22Rv1 (cell line): ENCODE measurements around the gene MYL7.

Source experiments
- ZFX ChIP-seq: fragments of 450-650 bp; IDR thresholded peaks from 2 replicates; pipeline ENCODE4 v1.6.1; 2017; ENCODE audit warnings: antibody characterized with exemption, borderline replicate concordance
- TF ChIP-seq, protein P1 (sequence below): fragments of 450-650 bp; IDR thresholded peaks from 2 replicates; pipeline ENCODE4 v1.5.1; 2017; ENCODE audit warnings: mild to moderate bottlenecking

GRCh38 chr7:44121761-44122420, 19.2 kb downstream of the MYL7 start:
- TF ChIP-seq, protein P1, sequence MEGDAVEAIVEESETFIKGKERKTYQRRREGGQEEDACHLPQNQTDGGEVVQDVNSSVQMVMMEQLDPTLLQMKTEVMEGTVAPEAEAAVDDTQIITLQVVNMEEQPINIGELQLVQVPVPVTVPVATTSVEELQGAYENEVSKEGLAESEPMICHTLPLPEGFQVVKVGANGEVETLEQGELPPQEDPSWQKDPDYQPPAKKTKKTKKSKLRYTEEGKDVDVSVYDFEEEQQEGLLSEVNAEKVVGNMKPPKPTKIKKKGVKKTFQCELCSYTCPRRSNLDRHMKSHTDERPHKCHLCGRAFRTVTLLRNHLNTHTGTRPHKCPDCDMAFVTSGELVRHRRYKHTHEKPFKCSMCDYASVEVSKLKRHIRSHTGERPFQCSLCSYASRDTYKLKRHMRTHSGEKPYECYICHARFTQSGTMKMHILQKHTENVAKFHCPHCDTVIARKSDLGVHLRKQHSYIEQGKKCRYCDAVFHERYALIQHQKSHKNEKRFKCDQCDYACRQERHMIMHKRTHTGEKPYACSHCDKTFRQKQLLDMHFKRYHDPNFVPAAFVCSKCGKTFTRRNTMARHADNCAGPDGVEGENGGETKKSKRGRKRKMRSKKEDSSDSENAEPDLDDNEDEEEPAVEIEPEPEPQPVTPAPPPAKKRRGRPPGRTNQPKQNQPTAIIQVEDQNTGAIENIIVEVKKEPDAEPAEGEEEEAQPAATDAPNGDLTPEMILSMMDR, result no peak
- TF ChIP-seq ZFX, result no peak
